A673 (cell line): ENCODE results near the gene FANCL.

Source experiments
- EZH2 ChIP-seq: fragments of 200-600 bp; sonication (generic); IDR thresholded peaks from 2 replicates; pipeline ENCODE4 v1.6.1; 2017; ENCODE audit warnings: borderline replicate concordance, low read depth, mild to moderate bottlenecking, mixed read lengths, antibody characterized with exemption, low read length; ENCODE audit not compliant: poor library complexity, severe bottlenecking
- TF ChIP-seq, protein P1 (sequence below): fragments of 300-800, 200-600 bp; sonication (generic); conservative IDR thresholded peaks from 2 replicates; pipeline ENCODE4 v1.5.1; 2017; ENCODE audit warnings: low read depth, mild to moderate bottlenecking, antibody characterized with exemption, low read length, moderate library complexity, mixed read lengths

DNA sequence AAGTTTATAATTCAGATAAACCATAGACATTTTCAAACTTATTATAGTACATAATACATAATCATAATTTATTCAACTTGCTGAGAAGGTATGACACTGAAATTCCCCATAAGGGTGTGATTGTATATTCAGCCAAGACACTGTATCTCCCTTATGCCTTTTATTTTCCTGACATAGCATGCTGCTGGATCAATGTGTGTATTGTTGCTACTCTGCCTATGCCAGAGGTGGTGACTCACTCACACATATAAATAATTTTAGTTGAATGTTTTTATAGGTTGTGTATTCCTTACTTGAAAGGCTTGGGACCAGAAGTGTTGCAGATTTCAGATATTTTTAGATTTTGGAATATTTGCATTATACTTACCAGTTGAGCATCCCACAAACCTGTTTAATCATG is 107.7 kb downstream of the FANCL start:
- TF ChIP-seq, protein P1, sequence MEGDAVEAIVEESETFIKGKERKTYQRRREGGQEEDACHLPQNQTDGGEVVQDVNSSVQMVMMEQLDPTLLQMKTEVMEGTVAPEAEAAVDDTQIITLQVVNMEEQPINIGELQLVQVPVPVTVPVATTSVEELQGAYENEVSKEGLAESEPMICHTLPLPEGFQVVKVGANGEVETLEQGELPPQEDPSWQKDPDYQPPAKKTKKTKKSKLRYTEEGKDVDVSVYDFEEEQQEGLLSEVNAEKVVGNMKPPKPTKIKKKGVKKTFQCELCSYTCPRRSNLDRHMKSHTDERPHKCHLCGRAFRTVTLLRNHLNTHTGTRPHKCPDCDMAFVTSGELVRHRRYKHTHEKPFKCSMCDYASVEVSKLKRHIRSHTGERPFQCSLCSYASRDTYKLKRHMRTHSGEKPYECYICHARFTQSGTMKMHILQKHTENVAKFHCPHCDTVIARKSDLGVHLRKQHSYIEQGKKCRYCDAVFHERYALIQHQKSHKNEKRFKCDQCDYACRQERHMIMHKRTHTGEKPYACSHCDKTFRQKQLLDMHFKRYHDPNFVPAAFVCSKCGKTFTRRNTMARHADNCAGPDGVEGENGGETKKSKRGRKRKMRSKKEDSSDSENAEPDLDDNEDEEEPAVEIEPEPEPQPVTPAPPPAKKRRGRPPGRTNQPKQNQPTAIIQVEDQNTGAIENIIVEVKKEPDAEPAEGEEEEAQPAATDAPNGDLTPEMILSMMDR: no peak
- TF ChIP-seq EZH2: no peak
